T-helper 2 cell treated with Interferon-gamma antibody and Interleukin-4, amounts not matched to agents 5 μg/mL and 100 μg/mL, for 36 hours (primary cell): ENCODE results near the gene FUT2.
"Not testable (repeated sequence)": the region's sequence is repeated elsewhere in the genome, so short reads cannot be mapped to it uniquely, and the experiment has no call there.

Source experiments
- DNase-seq: peaks from one replicate; pipeline ENCODE4 v3.0.0; 2021; ENCODE audit warnings: low spot score
- H3K27ac Mint-ChIP-seq: one replicate; pipeline ENCODE4 v1.8.0; 2021; ENCODE audit warnings: mild to moderate bottlenecking, mixed read lengths
- H3K27me3 Mint-ChIP-seq: one replicate; pipeline ENCODE4 v1.8.0; 2021; ENCODE audit warnings: low read depth, mixed read lengths
- H3K36me3 Mint-ChIP-seq: one replicate; pipeline ENCODE4 v1.8.0; 2021; ENCODE audit warnings: low read depth, mixed read lengths
- H3K4me1 Mint-ChIP-seq: one replicate; pipeline ENCODE4 v1.8.0; 2021; ENCODE audit warnings: low read depth, mixed read lengths
- H3K4me3 Mint-ChIP-seq: one replicate; pipeline ENCODE4 v1.8.0; 2022; ENCODE audit warnings: mild to moderate bottlenecking, moderate library complexity, mixed read lengths
- H3K9me3 Mint-ChIP-seq: one replicate; pipeline ENCODE4 v1.8.0; 2021; ENCODE audit warnings: mixed read lengths

Gene FUT2

DNA sequence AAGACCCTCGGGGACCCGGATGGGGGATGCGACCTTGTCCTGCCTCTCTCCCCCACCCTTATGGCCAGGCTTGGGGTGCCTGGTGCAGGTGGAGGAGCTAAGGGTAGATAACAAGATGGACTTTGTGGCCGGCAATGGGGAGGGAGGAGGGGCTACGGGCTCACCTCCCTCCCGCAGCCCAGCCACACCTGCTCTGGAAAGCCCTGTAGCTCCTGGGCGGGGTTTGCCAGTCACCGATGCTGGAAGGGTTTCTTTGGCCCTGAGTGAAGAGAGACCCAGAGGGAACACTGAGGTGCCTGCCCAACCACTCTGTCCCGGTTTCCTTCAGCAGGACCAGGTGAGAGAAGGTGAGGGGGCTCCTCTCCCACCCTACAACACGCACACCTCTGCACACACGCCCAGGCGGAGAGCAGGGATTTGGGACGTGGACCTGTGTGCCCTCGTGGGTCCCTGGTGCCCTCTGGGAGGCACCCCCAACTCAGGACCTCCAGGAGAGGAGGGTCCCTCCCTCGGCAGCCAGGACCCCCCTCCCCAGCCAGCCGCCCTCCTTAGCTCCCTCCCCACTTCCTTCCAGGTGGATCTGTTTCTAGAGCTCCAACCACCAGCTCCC lies at the start of gene FUT2:
Gene FUT2, plus strand, starts transcription at position 229 of the 610 bp plus-strand sequence. CDS start 6,986 bp downstream, outside the sequence.
- Mint-ChIP-seq H3K9me3 (no peaks in the 10 kb centered on the region), H3K36me3 (no peaks in the 10 kb centered on the region), H3K4me3 (peak within 1 kb of the TSS; percentile 26), H3K27me3 (peaks cover 15% of the 10 kb centered on the region), H3K27ac (no peak within 1 kb of the TSS), H3K4me1 (peaks cover 7% of the 10 kb centered on the region)
- DNase-seq: no peak

GRCh38 chr19:48646001-48646721 lies 49.6 kb upstream of the FUT2 start, which contains the start of gene CA11:
Gene CA11 (minus strand): TSS chr19:48646187. CDS start chr19:48645632, 555 bp downstream.
- H3K27ac Mint-ChIP-seq: peak within 1 kb of the TSS; percentile 84
- H3K4me1 Mint-ChIP-seq: peaks cover 35% of the 10 kb centered on the region
- no peaks in the 10 kb centered on the region for H3K36me3 Mint-ChIP-seq
- DNase-seq: peak; percentile 85
- H3K4me3 Mint-ChIP-seq: peak within 1 kb of the TSS; percentile 80
- H3K27me3 Mint-ChIP-seq: peaks cover 3% of the 10 kb centered on the region
- no peaks in the 10 kb centered on the region for H3K9me3 Mint-ChIP-seq

GRCh38 chr19:48646722-48647216 lies 49.0 kb upstream of the FUT2 start:
- peaks cover 33% of the 10 kb centered on the region for H3K4me1 Mint-ChIP-seq
- H3K36me3 Mint-ChIP-seq: no peaks in the 10 kb centered on the region
- peak overlapping the region; percentile 47 for H3K4me3 Mint-ChIP-seq
- H3K27ac Mint-ChIP-seq: peak overlapping the region; percentile 72
- H3K27me3 Mint-ChIP-seq: peaks cover 3% of the 10 kb centered on the region
- no peak for DNase-seq
- H3K9me3 Mint-ChIP-seq: no peaks in the 10 kb centered on the region

DNA sequence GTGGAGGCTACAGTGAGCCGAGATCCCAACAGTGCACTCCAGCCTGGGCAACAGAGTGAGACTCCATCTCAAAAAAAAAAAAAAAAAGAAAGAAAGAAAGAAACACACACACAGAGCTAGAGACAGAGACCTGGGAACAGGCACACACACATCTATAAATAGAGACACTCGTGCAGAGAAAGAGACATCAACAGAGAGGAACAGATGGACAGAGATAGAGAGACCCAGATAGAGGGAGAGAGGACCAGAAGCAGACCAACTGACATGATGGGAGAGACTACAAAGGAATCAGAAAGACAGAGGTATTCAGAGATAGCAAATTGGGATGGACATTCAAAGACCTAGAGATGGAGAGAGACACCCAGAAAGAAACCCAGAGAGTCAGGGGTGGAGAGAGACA lies 47.6 kb upstream of the FUT2 start:
- no peaks in the 10 kb centered on the region for H3K9me3 Mint-ChIP-seq
- no peaks in the 10 kb centered on the region for H3K36me3 Mint-ChIP-seq
- DNase-seq: no peak
- peaks cover 38% of the 10 kb centered on the region for H3K4me1 Mint-ChIP-seq
- H3K27ac Mint-ChIP-seq: peak overlapping the region; percentile 78
- H3K27me3 Mint-ChIP-seq: peaks cover 3% of the 10 kb centered on the region
- peak overlapping the region; percentile 35 for H3K4me3 Mint-ChIP-seq

DNA sequence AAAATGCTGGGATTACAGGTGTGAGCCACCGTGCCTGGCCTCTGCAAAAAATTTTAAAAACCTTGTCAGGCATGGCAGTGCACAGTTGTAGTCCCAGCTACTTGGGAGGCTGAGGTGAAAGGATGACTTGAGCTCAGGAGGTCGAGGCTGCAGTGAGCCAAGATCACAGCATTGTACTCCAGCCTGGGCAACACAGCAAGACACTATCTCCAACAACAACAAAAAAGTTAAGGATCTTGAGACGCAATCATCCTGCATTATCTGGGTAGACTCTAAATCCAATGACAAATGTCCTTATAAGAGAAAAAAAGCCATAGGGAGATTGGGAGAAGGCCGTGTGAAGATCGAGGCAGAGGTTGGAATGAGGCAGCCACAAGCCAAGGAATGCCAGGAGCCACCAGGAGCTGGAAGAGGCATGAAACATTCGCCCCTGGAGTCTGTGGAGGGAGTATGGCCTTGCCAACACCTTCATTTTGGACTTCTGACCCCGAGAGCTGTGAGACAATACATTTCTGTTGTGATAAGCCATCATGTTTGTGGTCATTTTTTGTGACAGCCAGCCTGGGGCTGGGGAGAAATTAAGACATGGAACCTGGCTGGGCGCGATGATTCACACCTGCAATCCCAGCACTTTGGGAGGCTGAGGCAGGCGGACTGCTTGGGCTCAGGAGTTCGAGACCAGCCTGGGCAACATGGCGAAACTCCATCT lies 44.6 kb upstream of the FUT2 start:
- Mint-ChIP-seq H3K4me3 (no peak overlapping the region), H3K36me3 (no peaks in the 10 kb centered on the region), H3K27ac (no peak overlapping the region), H3K9me3 (no peaks in the 10 kb centered on the region), H3K27me3 (no peaks in the 10 kb centered on the region), H3K4me1 (peaks cover 23% of the 10 kb centered on the region)
- DNase-seq: no peak

DNA sequence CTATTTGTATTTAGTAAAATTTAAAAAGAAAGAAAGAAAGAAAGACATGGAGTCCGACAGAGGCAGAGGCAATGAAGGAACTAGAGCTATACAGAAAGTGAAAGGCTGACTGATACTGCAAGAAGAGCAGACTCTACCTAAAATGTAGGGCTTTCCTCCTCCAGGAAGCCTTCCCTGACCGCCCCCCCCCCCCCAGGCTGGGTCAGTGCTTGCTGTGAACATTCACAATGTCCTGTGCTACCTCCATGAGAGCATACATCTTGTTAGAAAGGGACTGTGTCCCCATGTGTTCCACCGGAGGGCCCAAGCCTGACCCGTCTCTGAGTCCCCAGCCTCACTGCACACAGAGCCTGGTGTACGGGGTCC lies 44.1 kb upstream of the FUT2 start:
- H3K27ac Mint-ChIP-seq: no peak overlapping the region
- H3K4me3 Mint-ChIP-seq: no peak overlapping the region
- no peaks in the 10 kb centered on the region for H3K9me3 Mint-ChIP-seq
- DNase-seq: no peak
- H3K36me3 Mint-ChIP-seq: no peaks in the 10 kb centered on the region
- no peaks in the 10 kb centered on the region for H3K27me3 Mint-ChIP-seq
- peaks cover 23% of the 10 kb centered on the region for H3K4me1 Mint-ChIP-seq

GRCh38 chr19:48654299-48655059 lies 41.3 kb upstream of the FUT2 start:
- Mint-ChIP-seq H3K27me3 (peaks cover 6% of the 10 kb centered on the region), H3K9me3 (no peaks in the 10 kb centered on the region), H3K4me3 (no peak overlapping the region), H3K27ac (peak overlapping the region; percentile 5), H3K36me3 (no peaks in the 10 kb centered on the region), H3K4me1 (peaks cover 10% of the 10 kb centered on the region)
- no peak for DNase-seq

DNA sequence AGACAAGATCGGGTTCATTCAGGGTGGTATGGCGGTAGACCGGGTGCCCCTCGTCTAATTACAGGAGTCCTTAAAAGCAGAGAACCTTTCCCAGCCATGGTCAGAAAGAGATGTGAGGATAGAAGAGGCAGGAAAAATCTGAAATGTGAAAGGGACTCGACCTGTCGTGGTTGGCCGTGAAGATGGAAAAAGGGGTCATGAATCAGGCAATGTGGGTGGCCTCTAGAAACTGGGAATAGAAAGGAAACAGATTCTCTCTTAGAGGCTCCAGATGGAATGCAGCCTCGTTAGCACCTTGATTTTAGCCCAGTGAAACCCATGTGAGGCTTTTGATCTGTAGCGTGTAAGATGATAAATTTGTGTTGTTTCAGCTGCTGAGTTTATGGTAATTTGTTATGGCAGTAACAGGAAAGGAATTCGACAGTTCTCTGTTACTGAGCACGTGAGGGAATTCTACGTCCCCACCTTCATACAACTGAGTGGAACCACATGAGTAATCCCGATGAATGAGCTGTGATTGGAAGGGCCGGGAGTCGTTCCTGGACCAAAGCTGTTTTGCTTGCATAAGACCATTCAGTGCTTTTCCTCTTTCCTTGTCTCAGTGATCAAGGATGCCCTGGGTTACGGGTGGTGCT lies 38.8 kb upstream of the FUT2 start:
- H3K27ac Mint-ChIP-seq: no peak overlapping the region
- DNase-seq: no peak
- H3K9me3 Mint-ChIP-seq: no peaks in the 10 kb centered on the region
- peaks cover 14% of the 10 kb centered on the region for H3K4me1 Mint-ChIP-seq
- H3K36me3 Mint-ChIP-seq: no peaks in the 10 kb centered on the region
- H3K4me3 Mint-ChIP-seq: no peak overlapping the region
- H3K27me3 Mint-ChIP-seq: peaks cover 6% of the 10 kb centered on the region

DNA sequence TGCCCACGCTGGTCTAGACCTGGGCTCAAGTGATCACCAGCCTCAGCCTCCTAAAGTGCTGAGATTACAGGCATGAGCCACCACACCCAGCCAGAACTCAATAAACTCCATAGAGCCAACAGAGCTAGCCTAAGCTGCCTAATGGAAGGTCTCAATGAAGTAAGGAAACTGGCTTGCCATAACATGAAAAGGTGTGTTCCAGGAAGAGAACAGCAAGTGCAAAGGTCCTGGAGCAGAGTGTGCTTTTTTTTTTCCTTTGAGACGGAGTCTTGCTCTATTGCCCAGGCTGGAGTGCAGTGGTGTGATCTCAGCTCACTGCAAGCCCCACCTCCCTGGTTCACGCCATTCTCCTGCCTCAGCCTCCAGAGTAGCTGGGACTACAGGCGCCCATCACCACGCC lies 37.9 kb upstream of the FUT2 start:
- DNase-seq, H3K27me3 Mint-ChIP-seq, H3K4me3 Mint-ChIP-seq, H3K27ac Mint-ChIP-seq, H3K9me3 Mint-ChIP-seq, H3K36me3 Mint-ChIP-seq: not testable (repeated sequence)
- H3K4me1 Mint-ChIP-seq: peaks cover 11% of the 10 kb centered on the region

DNA sequence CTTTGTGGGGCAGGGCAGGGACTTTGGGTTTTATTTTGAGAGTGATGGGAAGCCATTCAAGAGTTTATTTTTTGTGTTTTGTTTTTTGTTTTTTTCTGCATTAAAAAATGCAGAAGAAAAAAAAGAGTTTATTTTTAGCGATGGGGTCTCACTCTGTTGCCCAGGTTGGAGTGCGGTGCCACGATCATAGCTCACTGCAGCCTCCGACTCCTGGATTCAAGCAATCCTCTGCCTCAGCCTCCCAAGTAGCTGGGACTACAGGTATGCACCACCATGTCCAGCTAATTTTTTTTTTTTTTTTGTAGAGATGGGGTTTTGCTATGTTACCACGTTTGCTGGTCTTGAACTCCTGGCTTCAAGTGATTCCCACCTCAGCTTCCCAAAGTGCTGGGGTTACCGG lies 37.3 kb upstream of the FUT2 start:
- DNase-seq: no peak
- H3K27ac Mint-ChIP-seq: no peak overlapping the region
- peaks cover 6% of the 10 kb centered on the region for H3K27me3 Mint-ChIP-seq
- no peaks in the 10 kb centered on the region for H3K36me3 Mint-ChIP-seq
- peaks cover 9% of the 10 kb centered on the region for H3K4me1 Mint-ChIP-seq
- no peak overlapping the region for H3K4me3 Mint-ChIP-seq
- no peaks in the 10 kb centered on the region for H3K9me3 Mint-ChIP-seq

- H3K36me3 Mint-ChIP-seq: no peaks in the 10 kb centered on the region
- peaks cover 6% of the 10 kb centered on the region for H3K27me3 Mint-ChIP-seq
- H3K4me3 Mint-ChIP-seq: no peak overlapping the region
- H3K4me1 Mint-ChIP-seq: peaks cover 7% of the 10 kb centered on the region
- no peak for DNase-seq
- no peak overlapping the region for H3K27ac Mint-ChIP-seq
- H3K9me3 Mint-ChIP-seq: no peaks in the 10 kb centered on the region
Observed at GRCh38 chr19:48659768-48660167, 36.0 kb upstream of the FUT2 start.

DNA sequence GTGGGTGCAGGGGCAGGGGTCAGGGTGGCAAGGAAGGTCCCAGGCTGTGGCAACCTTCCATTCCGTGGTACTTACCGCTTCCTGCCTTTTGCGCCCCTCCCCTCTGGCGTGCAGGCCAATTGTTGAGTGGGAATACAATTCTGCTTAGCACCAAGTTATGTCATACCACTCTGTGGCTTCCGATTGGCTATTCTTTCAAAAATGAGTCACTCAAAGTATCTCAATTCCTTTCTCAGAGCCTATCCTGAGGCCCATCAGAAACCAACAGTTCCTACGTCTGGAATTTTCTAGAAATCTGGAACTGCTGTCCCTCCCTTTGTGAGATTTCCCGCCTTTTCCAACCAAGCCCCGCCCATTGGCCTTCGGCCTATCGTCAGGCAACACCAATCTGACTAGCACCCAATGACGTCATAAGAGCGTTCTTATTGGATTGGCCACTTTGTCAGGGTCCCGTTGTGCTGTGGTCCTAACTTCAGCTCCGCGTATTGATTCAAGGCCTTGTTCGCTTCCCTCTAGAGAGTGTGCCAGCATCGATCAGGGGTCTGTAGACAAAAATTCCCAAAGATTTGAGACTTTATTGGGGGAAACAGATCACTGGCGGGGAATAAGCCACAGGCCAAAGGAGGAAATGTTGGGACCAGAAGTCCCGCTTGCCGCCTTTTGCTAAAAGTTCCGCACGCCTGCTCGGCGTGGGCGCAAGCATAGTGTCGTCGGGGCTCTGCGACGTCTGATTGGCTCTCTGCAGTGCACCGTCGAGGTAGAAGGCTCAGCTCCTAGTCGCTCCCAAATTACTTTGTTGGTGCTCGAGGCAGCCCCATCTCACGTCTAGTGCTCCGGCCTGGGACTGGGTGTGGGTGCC lies 34.7 kb upstream of the FUT2 start:
- Mint-ChIP-seq H3K27ac (peak overlapping the region; percentile 91), H3K27me3 (peaks cover 6% of the 10 kb centered on the region), H3K4me1 (peaks cover 7% of the 10 kb centered on the region), H3K36me3 (no peaks in the 10 kb centered on the region), H3K9me3 (no peaks in the 10 kb centered on the region), H3K4me3 (peak overlapping the region; percentile 69)
- DNase-seq: peak; percentile 80

- no peaks in the 10 kb centered on the region for H3K36me3 Mint-ChIP-seq
- no peak overlapping the region for H3K27ac Mint-ChIP-seq
- no peak for DNase-seq
- H3K4me3 Mint-ChIP-seq: no peak overlapping the region
- peaks cover 6% of the 10 kb centered on the region for H3K27me3 Mint-ChIP-seq
- H3K9me3 Mint-ChIP-seq: no peaks in the 10 kb centered on the region
- peaks cover 7% of the 10 kb centered on the region for H3K4me1 Mint-ChIP-seq
Observed at GRCh38 chr19:48661711-48662090, 34.1 kb upstream of the FUT2 start.
